ENCODE measurements around the gene CAMK4.

Gene CAMK4

GRCh38 chr5:111194925-111195324 is 29.3 kb upstream of the CAMK4 start:
- Histone ChIP-seq H3K36me3 (replicated peaks; ENCODE audit: low read depth, low read length) (no peaks in the 10 kb centered on the region), H3K79me2 (ENCODE audit: low read length) (no peaks in the 10 kb centered on the region), H4K20me1 (ENCODE audit: insufficient read depth, low read length) (no peaks in the 10 kb centered on the region), H3K9ac (ENCODE audit: low read length) (no peak overlapping the region), H3K4me3 (ENCODE audit: low read length) (no peak overlapping the region), H2AFZ (ENCODE audit: low read depth, low read length) (no peak overlapping the region), H3K27me3 (ENCODE audit: low read depth, low read length) (no peaks in the 10 kb centered on the region), H3K4me1 (ENCODE audit: low read length) (peaks cover 18% of the 10 kb centered on the region), H3K4me2 (ENCODE audit: low read length) (0 out of 2 replicates have a peak overlapping the region, but pooled peaks have one; percentile 9), H3K27ac (ENCODE audit: low read length) (no peak overlapping the region), H3K9me3 (ENCODE audit: insufficient read depth, low read length) (no peaks in the 10 kb centered on the region)
- TF ChIP-seq EZH2phosphoT487 (IDR thresholded peaks at IDR 0.05; ENCODE audit: low read depth) (no peak), CTCF (IDR thresholded peaks at IDR 0.05; ENCODE audit: low read depth, low read length) (no peak)

GRCh38 chr5:111197523-111197922 is 26.7 kb upstream of the CAMK4 start:
- no peaks in the 10 kb centered on the region for H3K9me3 ChIP-seq (ENCODE audit: insufficient read depth, low read length)
- H2AFZ ChIP-seq (ENCODE audit: low read depth, low read length): no peak overlapping the region

GRCh38 chr5:111198281-111198966 is 25.8 kb upstream of the CAMK4 start:
- Histone ChIP-seq H3K4me2 (ENCODE audit: low read length) (no peak overlapping the region), H3K27me3 (ENCODE audit: low read depth, low read length) (no peaks in the 10 kb centered on the region), H3K27ac (ENCODE audit: low read length) (no peak overlapping the region), H3K9ac (ENCODE audit: low read length) (no peak overlapping the region), H3K36me3 (replicated peaks; ENCODE audit: low read depth, low read length) (no peaks in the 10 kb centered on the region), H3K9me3 (ENCODE audit: insufficient read depth, low read length) (no peaks in the 10 kb centered on the region), H3K79me2 (ENCODE audit: low read length) (no peaks in the 10 kb centered on the region), H3K4me3 (ENCODE audit: low read length) (no peak overlapping the region), H2AFZ (ENCODE audit: low read depth, low read length) (no peak overlapping the region), H3K4me1 (ENCODE audit: low read length) (peaks cover 38% of the 10 kb centered on the region), H4K20me1 (ENCODE audit: insufficient read depth, low read length) (no peaks in the 10 kb centered on the region)
- TF ChIP-seq EZH2phosphoT487 (IDR thresholded peaks at IDR 0.05; ENCODE audit: low read depth) (no peak), CTCF (IDR thresholded peaks at IDR 0.05; ENCODE audit: low read depth, low read length) (no peak)

More at GRCh38 chr5:111197523-111197922, 26.7 kb upstream of the CAMK4 start:
- no peaks in the 10 kb centered on the region for H3K79me2 ChIP-seq (ENCODE audit: low read length)
- H3K9ac ChIP-seq (ENCODE audit: low read length): no peak overlapping the region
- H3K4me3 ChIP-seq (ENCODE audit: low read length): no peak overlapping the region
- TF ChIP-seq CTCF (IDR thresholded peaks at IDR 0.05; ENCODE audit: low read depth, low read length) (no peak), EZH2phosphoT487 (IDR thresholded peaks at IDR 0.05; ENCODE audit: low read depth) (no peak)
- no peaks in the 10 kb centered on the region for H3K27me3 ChIP-seq (ENCODE audit: low read depth, low read length)
- H3K4me2 ChIP-seq (ENCODE audit: low read length): no peak overlapping the region
- no peaks in the 10 kb centered on the region for H4K20me1 ChIP-seq (ENCODE audit: insufficient read depth, low read length)
- no peaks in the 10 kb centered on the region for H3K36me3 ChIP-seq (replicated peaks; ENCODE audit: low read depth, low read length)
- peaks cover 38% of the 10 kb centered on the region for H3K4me1 ChIP-seq (ENCODE audit: low read length)
- no peak overlapping the region for H3K27ac ChIP-seq (ENCODE audit: low read length)

- Histone ChIP-seq H3K27ac (ENCODE audit: low read length) (no peak overlapping the region), H3K4me2 (ENCODE audit: low read length) (peak overlapping the region; percentile 89), H3K9ac (ENCODE audit: low read length) (0 out of 2 replicates have a peak overlapping the region, but pooled peaks have one; percentile 14), H3K4me3 (ENCODE audit: low read length) (peak overlapping the region; percentile 71), H3K27me3 (ENCODE audit: low read depth, low read length) (no peaks in the 10 kb centered on the region), H3K9me3 (ENCODE audit: insufficient read depth, low read length) (no peaks in the 10 kb centered on the region), H3K36me3 (replicated peaks; ENCODE audit: low read depth, low read length) (no peaks in the 10 kb centered on the region), H4K20me1 (ENCODE audit: insufficient read depth, low read length) (no peaks in the 10 kb centered on the region), H3K4me1 (ENCODE audit: low read length) (peaks cover 31% of the 10 kb centered on the region), H3K79me2 (ENCODE audit: low read length) (no peaks in the 10 kb centered on the region), H2AFZ (ENCODE audit: low read depth, low read length) (no peak overlapping the region)
- TF ChIP-seq CTCF (IDR thresholded peaks at IDR 0.05; ENCODE audit: low read depth, low read length) (no peak), EZH2phosphoT487 (IDR thresholded peaks at IDR 0.05; ENCODE audit: low read depth) (no peak)
Observed at GRCh38 chr5:111200828-111201227, 23.4 kb upstream of the CAMK4 start.

All from OCI-LY3 (cell line).